HG03565 (cell line): Measurements from ENCODE around the gene IFITM1.
"Not testable (repeated sequence)": the region's sequence is repeated elsewhere in the genome, so short reads cannot be mapped to it uniquely, and the experiment has no call there.

Experiments
- ATAC-seq: cut with Tn5 transposase; IDR thresholded peaks from one replicate; pipeline ENCODE4 v1.9.1; 2021; ENCODE audit warnings: mild to moderate bottlenecking, moderate library complexity; ENCODE audit not compliant: unreplicated experiment

The IFITM1 gene

DNA sequence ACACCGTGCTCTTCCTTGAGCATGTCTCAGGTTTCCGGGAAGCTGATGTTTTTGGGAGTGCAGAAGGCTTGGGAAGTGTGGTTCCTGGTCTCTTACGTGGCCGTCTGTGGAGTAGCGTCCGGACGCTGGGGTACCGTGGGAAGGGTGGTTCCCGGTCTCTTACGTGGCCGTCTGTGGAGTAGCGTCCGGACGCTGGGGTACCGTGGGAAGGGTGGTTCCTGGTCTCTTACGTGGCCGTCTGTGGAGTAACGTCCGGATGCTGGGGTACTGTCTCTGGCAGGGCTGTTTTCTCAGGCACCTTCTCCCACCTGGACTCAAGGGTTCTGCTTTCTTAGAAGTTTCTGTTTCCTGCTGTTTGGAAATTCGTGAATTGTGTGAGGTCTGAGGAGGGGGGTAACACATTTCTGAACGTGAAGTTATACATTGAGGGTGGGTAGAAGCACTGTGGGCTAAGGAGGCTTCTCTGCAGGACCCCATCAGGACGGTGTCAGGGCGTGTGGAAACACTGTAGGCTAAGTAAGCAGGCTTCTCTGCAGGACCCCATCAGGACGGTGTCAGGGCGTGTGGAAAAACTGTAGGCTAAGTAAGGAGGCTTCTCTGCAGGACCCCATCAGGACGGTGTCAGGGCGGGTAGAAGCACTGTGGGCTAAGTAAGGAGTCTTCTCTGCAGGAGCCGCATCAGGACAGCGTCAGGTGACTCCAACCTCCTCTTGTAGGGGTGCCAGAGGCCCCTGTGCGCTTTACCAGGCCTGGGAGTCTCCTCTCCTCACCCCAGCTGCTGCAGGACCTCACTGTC, 12.2 kb downstream of the IFITM1 start:
- no peak for ATAC-seq

DNA sequence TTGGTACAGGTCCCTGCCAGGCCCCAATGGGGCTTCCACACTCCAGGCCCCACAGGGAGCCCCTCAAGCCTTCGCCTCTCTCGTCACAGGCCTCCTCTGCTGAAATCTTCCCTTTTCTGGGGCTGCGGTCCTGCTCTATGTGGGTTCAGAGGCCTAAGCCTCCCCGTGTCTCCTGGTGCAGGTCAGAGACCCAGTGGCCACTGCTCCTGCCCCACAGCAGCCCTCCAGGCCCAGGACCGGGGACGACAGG, 12.7 kb downstream of the IFITM1 start:
- no peak for ATAC-seq

DNA sequence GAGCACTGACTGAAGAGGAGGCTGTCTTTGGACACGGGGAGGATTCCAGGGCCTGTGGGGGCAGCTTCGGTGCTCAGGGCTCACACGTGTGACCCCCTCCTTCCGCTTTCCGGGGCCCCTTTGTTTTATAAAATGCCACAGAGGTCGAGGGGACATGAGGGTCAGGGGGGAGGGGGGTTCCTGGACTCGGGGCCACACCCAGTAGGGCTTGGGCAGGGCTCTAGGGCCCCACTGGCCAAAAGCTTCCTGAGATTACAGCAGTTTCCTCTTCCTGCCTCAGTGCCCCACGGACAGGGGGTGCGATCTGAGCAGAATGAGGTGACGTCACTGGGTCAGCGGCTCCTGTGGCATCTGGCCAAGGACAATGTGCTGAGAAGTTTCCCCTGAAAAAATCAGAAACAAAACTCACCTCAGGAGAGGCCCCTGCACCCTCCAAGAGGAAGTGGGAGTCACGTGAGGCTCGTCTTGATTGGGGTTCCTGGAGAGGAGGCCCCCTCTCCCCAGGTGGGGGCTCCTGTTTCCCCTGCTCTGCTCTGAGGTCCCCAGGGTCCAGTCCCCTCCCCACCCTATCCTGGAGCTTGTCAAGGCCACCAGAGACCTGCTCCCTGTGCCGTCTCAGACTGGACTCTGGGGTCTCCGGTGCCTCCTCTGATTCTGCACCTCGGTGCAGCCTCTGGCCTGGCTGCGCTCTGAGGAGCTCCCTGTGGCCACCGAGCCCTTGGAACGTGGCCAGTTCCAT, 13.2 kb downstream of the IFITM1 start:
- no peak for ATAC-seq

DNA sequence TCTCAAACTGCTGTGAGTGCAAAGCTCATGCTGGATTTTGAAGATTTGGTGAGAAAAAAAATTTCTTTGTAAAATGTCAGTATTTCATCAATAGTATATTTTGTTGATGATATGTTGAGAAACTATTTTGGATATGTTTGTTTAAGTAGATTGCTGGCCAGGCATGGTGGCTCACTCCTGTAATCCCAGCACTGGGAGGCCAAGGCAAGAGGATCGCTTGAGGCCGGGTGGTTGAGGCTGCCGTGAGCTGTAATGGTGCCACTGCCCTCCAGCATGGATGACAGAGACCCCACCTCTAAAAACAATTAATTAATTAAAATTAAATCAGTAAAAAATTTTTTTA, 13.7 kb downstream of the IFITM1 start:
- ATAC-seq = no peak

DNA sequence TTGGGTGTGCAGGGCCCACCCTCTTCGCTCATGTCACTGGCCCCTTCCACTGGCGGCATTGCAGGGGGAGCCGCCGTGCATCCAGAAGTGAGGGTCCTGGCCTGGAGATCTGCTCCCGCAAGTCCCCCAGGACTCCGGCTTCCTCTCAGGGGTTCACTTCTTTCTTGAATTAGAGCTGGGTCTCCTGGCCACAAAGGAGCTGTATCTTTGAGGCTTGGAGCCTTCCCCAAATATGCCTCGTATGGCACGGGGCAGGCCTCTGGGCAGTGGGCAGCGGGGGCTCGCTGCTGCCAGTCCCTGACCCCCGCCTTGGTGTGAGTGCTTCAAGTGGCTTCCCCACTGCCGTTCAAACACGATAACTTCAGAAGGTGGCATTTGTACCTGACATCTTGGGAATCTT, 14.2 kb downstream of the IFITM1 start:
- no peak for ATAC-seq

DNA sequence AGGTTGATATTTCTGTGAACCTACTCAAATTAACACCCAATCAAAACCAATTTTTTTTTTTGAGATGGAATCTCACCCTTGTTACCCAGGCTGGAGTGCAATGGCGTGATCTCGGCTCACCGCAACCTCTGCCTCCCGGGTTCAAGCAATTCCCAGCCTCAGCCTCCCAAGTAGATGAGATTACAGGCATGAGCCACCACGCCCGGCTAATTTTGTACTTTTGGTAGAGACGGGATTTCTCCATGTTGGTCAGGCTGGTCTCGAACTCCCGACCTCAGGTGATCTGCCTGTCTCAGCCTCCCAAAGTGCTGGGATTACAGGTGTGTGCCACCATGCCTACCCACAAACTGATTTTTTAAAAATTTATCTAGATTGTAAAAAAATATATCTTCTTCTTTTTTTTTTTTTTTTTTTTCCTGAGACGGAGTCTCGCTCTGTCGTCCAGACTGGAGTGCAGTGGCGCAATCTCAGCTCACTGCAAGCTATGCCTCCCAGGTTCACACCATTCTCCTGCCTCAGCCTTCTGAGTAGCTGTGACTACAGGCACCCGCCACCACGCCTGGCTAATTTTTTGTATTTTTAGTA, 14.8 kb downstream of the IFITM1 start:
- ATAC-seq = not testable (repeated sequence)

DNA sequence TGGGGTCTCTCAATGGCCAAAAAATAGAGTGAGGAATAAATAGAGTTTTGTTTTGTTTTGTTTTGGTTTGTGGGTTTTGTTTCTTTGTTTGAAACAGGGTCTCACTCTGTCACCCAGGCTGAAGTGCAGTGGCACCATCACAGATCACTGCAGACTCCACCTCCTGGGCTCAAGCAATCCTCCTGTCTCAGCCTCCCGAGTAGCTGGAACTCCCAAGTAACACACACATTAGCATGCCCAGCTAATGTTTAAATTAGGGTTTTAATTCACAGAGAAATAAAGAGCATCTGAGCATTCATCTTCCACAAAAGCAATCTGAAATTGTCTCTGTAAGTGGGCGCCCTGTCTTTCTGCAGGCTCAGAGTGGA, 16.0 kb downstream of the IFITM1 start:
- ATAC-seq = no peak

DNA sequence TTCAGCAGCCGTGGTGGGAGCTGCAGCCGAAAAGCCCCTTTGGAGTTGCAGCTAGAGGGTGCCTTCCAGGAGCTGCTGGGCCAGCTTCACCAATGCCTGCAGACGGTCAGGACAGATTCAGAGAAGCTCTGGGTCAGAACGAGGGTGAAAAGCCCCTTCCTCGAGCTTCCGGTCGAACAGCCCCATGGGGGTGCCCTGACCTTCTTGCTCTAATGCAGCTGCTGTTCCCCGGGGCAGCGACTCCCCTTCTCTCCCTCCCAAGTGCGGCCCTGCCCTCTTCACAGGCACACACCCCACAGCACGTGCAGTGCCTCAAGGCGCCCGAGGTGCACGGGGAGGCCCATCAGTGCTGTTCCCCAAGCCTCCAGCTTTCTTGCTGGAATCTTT, 16.5 kb downstream of the IFITM1 start:
- ATAC-seq = no peak

DNA sequence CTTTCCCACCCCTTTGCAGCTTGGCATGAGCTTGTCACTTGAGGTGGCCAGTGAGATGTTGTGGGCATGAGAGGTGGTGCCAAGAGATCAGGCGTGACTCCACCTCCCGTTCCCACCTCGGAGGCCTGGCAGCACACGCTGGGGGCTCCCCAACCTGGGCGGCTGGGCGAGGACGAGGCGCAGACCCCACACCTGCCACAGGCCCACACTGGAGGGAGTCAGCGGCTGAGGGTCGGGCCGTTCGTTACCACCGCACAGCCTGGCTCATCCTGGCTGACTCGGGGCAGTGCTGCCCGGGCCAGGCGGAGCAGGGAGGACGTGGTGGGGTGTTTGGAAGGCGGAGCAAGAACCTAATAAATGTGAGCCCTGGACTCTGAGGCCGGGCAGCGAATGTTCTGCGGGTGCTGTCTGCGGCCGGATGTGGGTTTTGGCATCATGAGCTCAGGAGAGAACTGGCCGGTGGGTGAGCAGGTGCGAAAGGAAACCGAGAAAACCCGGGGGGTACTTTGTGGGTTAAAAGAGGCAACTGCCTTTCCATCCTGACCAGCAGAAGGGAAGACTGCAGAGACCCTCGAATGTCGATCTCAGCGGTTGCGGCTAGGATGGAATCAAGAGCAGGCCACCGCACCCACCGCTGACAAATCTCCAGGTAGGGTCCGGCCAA, 17.0 kb downstream of the IFITM1 start:
- ATAC-seq = no peak

DNA sequence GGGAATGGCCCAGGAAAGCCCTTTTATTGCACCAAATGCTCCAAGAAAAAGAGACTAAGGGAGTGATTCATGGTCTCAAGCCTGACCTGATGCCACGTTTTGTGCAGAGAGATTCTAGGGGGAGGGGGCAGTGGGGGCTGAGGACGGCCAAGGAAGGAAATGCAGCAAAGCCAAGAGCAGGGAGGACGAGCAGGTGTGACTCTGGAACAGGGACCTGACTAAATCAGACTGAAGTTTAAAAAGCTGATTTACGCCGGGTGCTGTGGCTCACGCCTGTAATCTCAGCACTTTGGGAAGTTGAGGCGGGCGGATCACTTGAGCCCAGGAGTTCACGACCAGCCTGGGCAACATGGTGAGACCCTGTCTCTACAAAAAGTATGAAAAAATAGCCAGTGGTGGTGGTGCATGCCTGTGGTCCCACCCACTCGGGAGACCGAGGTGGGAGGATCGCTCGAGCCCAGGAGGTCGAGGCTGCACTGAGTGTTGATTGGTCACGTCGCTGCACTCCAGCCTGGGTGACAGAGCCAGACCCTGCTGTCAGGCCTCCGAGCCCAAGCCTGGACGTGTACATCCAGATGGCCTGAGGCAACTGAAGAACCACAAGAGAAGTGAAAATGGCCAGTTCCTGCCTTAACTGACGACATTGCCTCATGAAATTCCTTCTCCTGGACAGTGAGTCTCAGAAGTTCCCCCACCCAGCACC, 17.7 kb downstream of the IFITM1 start:
- no peak for ATAC-seq

DNA sequence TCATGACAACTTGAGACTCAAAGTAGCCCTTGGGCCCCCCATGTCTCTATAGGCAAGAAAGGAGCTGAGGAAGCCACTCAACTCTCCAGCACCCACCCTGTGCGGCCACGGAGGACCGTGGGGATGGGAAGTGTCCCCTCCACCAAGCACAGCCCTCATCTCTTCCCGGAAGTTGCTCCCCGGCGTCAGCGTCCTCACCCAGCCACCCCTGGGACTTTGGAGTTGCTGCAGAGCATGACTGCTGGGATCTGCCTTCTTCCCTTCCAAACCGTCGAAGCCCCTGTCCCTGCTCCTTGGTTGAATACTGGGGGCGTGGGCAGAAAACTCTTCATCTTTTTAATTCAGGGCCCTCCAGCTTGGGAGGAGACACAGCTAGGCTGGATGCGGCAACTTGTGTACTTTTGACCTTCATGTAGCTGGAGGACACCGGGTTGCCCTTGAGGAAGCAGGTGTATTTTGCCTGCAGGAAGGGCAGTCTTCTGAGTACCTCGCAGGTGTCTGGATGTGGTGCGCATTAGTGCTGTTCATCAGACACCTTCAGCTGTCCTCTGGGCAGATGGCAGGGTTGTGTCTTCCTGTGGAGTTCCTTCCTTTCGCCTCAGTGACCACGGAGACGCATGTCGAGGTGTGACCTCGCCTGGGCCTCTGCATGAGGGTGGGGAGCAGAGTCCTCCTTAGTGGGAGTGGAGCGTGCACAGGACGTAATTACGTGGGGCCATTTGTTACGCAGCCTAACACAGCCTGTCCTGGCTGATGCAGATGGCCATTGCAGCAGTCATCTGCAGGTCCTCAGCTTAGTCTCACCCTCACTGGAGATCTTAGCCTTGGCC, 19.0 kb downstream of the IFITM1 start:
- no peak for ATAC-seq

DNA sequence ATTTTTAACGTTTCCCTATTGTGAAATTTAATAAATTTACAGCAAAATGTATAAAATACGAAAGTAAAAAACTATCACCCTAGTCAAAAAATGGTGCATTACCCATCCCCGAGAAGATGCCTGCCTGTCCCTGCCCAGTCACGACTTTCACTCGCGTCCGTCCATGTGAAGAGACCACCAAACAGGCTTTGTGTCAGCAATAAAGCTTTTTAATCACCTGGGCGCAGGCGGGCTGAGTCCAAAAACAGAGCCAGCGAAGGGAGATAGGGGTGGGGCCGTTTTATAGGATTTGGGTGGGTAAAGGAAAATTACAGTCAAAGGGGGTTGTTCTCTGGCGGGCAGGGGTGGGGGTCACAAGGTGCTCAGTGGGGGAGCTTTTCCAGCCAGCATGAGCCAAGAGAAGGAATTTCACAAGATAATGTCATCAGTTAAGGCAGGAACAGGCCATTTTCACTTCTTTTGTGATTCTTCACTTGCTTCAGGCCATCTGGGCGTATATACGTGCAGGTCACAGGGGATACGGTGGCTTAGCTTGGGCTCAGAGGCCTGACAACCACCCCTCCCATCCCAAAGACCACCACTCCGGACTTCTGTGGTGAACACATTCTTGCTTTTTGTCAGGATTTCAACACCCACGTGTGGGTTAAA, 19.9 kb downstream of the IFITM1 start:
- not testable (repeated sequence) for ATAC-seq

DNA sequence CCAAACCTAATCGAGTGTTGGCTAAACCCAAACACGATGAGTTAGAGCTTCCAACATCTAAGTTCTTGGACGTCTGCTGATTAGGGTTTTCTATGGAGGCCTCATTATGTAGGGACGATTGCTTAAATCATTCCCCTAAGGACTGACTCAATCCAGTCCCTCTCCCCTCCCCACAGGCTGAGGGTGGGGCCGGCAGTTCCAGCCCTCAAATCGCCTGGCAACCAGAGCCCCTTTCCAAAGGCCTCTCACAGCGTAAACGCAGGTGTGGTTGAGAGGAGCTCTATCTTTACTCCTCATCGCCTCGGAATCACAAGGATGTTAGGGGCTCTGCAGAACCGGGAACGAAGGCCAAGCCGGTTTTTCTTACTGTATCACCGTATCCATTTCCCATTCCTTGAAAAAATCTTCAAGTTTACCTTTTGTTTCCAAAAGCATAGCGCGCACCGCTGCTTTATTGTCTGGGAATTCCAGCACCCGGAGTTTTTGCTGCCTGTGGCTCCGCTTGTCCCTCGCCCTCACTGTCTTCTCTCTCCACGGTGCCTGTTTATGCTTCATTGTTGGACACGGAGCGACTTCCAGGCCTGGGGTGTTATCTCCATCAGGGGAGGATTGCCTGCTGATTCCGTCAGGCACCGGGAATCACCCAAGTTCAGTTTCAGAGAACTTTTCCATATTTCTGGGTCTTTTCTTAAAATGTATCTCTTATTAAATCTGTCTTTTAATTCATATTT, 20.6 kb downstream of the IFITM1 start:
- ATAC-seq = no peak

DNA sequence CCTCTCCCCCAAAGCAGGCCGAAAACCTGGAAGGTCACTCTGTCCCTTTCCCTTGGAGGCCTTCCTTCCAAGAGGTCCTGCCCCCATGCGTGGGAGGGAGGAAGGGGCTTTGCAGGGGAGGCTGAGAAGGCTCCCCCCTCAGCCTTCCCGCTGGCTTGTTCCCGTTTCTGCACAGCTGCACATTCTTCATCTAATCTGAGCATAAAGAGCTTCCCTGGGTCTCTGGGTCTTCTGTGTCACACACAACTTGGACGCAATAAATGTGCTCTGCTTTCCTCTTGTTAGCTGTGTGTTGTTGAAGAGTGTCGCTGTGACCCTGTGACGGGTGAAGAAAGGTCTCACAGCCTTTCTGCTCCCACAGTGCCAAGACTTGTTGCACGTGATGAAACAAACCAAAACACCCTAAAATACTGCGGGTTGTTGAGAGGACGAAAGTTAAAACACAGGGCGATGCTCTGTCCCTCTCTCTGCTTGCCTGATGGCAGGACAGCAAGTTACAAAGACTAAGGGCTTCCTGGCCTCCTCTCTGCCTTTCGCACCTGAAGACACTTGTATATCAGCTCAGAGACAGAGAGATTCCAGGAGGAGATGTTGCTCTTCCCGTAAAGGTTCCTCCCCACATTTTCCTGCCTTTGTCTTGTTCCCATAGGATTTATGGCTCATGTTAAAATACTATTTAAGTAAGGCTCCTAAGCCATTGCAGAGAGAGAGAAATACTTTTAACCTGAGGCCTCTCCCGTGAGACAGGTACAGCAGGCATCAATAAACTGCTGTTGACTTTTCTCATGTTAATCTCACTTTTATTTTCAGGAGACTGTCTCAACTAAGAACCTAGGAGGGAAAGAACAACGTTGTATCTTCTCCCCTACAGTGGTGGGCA, 22.2 kb downstream of the IFITM1 start:
- no peak for ATAC-seq

DNA sequence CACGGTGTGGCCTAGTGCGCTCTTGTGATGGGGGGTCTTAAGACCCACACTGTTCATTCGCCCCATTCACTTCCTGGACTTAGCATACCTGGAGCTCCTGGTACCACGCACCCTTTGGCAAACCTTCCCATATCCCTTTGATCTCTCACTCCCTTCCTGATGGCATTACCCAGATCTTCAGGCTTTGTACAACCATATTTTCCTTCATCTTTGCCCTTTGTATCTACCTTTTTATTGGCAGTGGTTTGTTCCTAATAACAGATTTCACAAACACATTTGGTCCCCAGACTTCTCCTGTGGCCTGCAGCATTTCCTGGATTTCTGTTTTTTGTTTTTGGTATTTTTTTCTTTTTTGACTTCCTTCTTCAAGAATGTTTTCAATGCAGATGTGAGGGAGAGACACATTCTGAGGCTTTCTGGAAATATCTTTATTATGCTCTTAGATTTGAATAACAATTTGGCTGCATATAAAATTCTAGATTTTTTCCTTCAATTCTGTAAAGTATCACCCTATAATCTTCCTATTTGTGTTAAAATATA, 22.9 kb downstream of the IFITM1 start:
- ATAC-seq = no peak

DNA sequence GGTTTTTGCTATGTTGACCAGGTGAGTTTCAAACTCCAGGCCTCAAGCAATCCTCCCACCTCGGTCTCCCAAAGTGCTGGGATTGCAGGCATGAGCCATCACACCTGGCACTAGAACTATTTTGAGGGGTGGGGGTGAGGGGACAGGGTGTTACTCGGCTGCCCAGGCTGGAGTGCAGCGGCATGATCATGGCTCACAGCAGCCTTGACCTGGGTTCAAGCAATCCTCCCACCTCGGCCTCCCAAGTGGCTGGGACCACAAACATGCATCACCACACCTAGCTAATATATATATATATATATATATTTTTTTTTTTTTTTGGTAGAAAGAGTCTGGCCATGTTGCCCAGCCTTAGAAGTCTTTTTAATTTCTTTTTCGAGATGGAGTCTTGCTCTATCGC, 23.9 kb downstream of the IFITM1 start:
- no peak for ATAC-seq

DNA sequence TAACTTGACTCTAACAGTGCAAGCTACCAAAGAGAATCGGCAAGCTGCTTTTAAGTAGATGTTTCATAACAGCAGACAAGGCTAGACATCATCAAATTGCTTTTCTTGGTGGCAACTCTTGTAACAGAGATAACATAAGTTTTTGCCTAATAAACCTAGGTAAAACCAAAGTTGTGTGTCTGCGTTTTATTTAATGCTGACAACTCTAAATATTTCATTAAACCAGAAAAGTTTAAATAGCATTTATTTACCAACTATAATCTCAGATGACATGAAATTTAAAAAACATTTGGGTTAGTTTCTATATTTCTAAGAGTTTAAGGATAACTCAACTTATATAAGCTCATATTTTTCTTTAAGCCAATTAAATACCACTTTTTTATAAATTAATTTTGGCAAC, 26.1 kb downstream of the IFITM1 start:
- ATAC-seq = no peak
